ENCODE results near the gene IL37. TPM values are rescaled to one million over a fixed set of nuclear protein-coding genes. Genes with fewer than 3 reads are reported as not detected.

IL37 gene
- total RNA-seq, 4 donors from 2014 or later: not detected

DNA sequence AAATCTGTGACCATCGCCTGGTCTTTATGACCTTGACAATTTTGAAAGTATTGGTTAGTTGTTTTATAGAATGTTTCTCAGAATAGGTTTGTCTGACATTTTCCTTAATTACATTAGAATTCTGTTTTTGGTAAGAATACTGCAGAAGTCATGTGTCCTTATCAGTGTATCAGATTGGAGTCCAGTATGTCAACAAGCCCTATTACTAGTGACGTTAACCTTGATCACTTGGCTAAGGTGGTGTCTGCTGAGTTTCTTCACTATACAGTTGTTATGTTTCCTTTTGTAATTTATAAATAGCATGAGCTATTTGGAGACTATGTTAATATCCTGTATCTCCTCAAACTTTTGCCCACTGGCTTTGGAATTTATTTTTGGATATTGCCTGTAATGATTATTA, 56.1 kb downstream of the IL37 start:
- Histone ChIP-seq H3K9me3 (no peaks in the 10 kb centered on the region), H3K27ac (no peak overlapping the region), H3K4me3 (no peak overlapping the region), H3K27me3 (no peaks in the 10 kb centered on the region), H3K4me1 (no peaks in the 10 kb centered on the region), H3K36me3 (no peaks in the 10 kb centered on the region)
- ATAC-seq: no peak
- no peak for TF ChIP-seq POLR2A (IDR thresholded peaks at IDR 0.05)
- TF ChIP-seq, protein P1, sequence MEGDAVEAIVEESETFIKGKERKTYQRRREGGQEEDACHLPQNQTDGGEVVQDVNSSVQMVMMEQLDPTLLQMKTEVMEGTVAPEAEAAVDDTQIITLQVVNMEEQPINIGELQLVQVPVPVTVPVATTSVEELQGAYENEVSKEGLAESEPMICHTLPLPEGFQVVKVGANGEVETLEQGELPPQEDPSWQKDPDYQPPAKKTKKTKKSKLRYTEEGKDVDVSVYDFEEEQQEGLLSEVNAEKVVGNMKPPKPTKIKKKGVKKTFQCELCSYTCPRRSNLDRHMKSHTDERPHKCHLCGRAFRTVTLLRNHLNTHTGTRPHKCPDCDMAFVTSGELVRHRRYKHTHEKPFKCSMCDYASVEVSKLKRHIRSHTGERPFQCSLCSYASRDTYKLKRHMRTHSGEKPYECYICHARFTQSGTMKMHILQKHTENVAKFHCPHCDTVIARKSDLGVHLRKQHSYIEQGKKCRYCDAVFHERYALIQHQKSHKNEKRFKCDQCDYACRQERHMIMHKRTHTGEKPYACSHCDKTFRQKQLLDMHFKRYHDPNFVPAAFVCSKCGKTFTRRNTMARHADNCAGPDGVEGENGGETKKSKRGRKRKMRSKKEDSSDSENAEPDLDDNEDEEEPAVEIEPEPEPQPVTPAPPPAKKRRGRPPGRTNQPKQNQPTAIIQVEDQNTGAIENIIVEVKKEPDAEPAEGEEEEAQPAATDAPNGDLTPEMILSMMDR (IDR thresholded peaks at IDR 0.05): no peak
- TF ChIP-seq POLR2AphosphoS5 (IDR thresholded peaks at IDR 0.05): no peak
- no peak for TF ChIP-seq EP300 (IDR thresholded peaks at IDR 0.05)
- 71 to 89% methylated on average over 2 of the region's 2 CpGs for WGBS, 2 donors (ENCODE audit: low coverage in 1 of 2)

Other genes with a start within 250 kb of the IL37 start
- gene NT5DC4, start 190.1 kb upstream of the IL37 start, total RNA-seq: under 1 TPM in 1 of 4 donors, not detected in 3; 0.27 TPM
- gene CKAP2L, start 146.6 kb upstream of the IL37 start, total RNA-seq: 1 to 10 TPM in 1 of 4 donors, under 1 TPM in 1, not detected in 2; 0.50 to 1.8 TPM
- not detected for gene IL1A, start 126.7 kb upstream of the IL37 start, total RNA-seq
- 1 to 10 TPM in 2 of 4 donors, not detected in 2; 2.7 to 3.2 TPM for gene IL1B, start 74.4 kb upstream of the IL37 start, total RNA-seq
- gene IL36G, start 66.8 kb downstream of the IL37 start, total RNA-seq: 1 to 10 TPM in 1 of 4 donors, under 1 TPM in 1, not detected in 2; 0.78 to 1.8 TPM
- 1 to 10 TPM in 2 of 4 donors, not detected in 2; 1.2 to 9.1 TPM for gene IL36A, start 94.3 kb downstream of the IL37 start, total RNA-seq
- not detected for gene IL36B, start 141.7 kb downstream of the IL37 start, total RNA-seq
- 1 to 10 TPM in 1 of 4 donors, under 1 TPM in 1, not detected in 2; 0.93 to 1.7 TPM for gene IL36RN, start 148.0 kb downstream of the IL37 start, total RNA-seq
- gene IL1F10, start 156.8 kb downstream of the IL37 start, total RNA-seq: not detected
- gene IL1RN, start 216.4 kb downstream of the IL37 start, total RNA-seq: 10 to 100 TPM in 1 of 4 donors, 1 to 10 TPM in 2, under 1 TPM in 1; 0.46 to 32.9 (median 2.7) TPM

Measured in gastroesophageal sphincter (tissue), 4 donors.